NCI-H748 treated with DMSO at 0.1 percent for 48 hours (cell line): Measurements from ENCODE around the gene NTNG2.

Source experiments
- DNase-seq: peaks from one replicate; lab custom pipeline; 2025; lab: John Stamatoyannopoulos, UW

The NTNG2 gene

DNA sequence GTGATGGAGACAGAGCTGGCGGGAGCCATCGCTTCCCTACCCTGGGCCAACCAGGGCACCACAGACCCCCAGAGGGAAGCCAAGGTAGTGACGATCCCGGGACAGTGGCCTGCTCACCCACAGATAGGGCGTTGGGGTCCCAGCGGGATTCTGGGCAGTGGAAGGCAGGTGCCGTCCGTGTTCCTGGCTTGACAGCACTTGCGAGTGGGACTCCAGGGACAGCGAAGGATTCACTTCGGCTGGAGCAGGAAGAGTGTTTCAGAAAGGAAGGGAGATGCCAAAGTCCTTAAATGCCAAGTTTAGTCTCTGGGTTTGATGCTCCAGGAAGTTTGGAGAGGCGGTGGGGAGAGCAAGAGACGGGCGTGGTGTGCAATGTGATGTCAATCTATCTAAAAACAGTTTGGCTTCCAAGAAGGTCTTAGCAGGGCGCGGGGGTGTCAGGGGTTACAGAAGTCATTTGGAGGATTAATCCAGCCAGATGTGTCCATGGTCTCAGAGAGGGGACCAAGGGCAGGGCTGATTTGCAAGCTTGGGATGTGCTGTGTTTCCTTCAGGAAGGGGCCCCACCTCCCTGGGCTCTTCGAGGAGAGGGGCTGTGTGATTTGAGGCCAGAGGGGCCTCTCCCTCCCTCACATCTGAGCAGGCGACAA, 74.9 kb downstream of the NTNG2 start:
- DNase-seq, result no peak

DNA sequence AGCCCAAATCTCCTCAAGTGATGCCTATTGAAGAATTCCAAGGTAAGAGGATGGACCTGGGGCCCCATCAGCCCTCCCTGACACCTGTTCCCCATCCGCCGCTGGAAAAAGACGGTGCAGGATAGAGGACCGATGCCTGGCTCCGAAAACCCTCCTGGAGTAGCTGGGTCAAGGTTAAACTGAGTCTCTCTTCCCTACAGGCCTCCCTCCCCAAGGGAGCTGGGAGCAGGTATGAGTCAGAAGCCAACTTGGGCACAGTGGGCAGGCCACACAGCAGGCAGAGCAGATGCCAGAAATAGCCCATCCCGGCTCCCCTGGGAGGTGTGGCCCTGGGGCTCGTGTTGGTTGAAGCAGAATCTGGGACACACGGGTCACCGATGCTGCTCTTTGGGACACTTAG, 75.6 kb downstream of the NTNG2 start:
- DNase-seq, result no peak

DNA sequence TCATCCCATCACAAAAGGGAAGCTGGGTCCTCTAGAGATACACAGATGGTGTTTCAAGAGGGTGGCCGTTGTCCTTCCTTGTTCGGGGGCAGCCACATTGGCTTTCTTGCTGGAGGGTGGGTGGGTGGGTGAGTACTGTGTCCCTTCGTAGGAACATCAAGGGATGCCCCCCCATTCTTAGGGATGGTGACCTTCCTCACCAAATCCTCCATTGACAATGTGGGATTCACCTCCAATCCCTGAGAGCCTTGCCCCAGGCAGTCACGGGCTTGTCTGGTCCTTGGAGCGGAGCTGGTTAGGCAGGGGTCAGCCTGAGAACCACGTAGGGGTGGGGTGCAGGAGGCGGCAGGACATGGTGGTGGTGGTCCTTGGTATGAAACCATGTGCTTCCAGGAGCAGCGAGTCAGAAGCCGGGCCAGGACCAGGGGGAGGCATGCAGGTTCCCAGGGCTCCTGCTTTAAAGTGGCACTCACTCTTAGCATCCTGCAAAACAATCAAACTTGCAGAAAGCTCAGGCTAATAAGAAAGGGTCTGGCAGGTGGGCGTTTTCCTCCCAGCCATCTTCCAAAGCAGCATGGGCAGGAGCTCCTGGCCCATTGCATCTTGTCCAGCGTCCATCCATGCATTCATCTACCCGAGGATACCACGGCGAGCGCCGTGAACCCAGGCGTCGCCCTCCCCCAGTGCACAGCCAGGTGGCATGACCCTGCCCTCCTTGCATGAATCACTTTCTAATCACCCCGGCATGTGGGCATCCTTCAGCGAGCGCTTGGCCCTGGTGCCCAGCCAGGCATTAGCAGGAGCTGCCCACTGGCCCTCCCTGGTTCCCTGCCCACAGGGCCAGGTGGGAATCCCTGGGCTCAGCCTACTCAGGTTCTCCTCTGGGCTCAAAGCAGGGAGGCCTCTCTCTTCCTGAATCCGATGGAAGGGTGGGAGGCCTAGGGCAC, 76.4 kb downstream of the NTNG2 start:
- no peak for DNase-seq

DNA sequence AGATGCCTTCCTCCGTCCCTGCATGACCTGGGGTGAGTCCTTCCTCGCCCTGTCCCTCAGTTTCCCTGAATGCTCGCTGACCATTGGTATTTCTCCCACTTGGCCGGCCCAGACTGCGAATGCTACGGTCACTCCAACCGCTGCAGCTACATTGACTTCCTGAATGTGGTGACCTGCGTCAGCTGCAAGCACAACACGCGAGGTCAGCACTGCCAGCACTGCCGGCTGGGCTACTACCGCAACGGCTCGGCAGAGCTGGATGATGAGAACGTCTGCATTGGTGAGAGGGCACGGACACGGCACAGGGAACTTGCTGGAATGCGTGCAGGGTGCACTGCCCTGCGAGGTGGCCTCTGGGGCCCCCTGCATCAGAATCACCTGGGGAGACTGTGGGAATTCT, 77.1 kb downstream of the NTNG2 start:
- no peak for DNase-seq

DNA sequence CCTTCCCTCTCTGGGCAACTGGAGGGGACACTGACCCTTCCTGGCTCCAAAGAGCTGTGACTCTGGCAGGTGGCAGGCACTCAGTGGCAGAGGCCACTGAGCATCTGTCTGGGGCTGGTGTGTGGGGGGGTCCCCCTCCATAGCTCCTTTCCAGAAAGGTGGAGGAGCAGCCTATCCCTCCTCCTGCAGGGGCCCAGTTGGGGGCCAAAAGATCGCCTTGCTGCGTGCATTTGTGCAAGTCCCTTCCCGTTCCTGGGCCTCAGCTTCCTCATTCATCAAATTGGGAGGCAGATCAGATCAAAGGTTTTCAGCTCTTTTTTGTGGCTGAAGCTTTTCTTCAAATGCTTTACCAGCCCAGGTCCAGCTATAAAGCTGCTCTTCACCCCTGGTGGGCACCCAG, 77.7 kb downstream of the NTNG2 start:
- DNase-seq, result no peak

DNA sequence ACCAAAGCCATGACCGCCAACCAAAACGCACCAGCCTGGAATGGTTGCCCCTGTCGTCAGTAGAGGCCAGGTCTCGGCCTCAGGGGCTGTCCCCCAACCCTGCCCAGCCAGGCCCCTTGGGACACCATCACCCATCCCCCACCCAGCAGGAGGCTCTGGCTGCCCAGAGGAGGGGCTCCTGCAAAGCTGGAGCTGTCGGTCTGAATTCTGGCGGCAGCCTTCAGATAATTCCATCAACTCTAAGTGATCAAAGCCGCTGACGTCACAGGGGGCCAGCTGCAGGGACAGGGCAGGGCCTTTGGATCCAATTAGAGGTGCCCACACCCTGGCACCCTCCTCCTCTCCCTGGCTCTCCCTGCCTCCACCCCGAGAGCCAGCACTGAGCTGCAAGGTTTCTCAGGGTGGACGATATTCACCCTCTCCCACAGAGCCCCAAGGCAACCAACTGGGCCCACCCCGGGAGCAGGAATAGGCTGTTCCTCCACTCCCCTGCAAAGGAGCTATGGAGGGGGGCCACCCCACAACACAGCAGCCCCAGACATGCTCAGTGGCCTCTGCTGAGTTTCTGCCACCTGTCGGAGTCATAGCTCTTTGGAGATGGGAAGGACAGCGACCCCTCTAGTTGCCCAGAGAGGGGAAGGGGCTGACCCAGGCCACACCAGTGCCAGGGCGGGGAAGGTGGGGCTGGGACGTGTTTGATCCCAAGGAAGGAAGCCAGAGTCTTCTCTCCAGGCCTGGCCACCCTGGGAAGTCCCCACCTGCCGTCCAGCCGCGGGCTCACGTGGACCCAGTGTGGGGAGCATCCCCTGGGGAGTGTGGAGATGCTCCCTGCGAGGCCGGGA, 78.4 kb downstream of the NTNG2 start:
- DNase-seq, result no peak

DNA sequence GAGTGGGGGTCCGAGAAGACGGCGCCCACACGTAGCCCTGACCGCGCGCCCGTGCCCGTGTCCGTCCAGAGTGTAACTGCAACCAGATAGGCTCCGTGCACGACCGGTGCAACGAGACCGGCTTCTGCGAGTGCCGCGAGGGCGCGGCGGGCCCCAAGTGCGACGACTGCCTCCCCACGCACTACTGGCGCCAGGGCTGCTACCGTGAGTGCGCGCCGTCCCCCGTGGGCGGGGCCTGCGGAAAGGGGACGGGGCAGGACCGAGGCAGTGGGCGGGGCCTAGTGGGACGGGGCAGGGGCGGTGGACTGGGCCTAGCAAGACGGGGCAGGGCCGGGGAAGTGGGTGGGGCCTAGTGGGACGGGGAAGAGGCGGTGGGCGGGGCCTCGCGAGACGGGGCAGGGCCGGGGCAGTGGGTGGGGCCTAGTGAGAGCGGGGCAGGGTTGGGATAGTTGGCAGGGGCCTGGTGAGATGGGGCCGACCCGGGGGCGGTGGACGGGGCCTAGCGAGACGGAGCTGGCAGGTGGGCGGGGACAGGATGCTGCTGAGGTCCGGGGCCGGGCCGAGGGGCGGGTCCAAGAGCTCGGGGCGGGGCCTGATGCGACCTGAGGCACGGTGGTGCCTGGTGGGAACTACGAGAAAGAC, 79.1 kb downstream of the NTNG2 start:
- DNase-seq, result peak; percentile 88

DNA sequence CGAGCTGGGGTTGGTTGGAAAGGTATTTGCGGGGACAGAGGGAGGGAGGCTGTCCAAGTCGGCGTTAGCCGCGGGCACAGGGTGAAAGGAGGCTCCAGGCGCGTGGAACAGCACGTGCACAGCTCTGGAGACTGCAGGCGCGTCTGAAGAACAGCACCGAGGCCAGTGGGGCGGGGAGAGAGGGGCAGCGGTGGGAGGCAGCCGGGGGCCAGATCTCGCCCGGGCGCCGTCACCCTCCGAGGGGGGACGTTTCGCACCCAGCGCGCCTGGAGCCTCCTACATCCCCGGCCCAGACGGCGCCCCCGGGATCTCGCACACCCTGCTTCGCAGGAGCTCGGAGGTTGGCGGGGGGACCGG, 79.6 kb downstream of the NTNG2 start:
- no peak for DNase-seq

DNA sequence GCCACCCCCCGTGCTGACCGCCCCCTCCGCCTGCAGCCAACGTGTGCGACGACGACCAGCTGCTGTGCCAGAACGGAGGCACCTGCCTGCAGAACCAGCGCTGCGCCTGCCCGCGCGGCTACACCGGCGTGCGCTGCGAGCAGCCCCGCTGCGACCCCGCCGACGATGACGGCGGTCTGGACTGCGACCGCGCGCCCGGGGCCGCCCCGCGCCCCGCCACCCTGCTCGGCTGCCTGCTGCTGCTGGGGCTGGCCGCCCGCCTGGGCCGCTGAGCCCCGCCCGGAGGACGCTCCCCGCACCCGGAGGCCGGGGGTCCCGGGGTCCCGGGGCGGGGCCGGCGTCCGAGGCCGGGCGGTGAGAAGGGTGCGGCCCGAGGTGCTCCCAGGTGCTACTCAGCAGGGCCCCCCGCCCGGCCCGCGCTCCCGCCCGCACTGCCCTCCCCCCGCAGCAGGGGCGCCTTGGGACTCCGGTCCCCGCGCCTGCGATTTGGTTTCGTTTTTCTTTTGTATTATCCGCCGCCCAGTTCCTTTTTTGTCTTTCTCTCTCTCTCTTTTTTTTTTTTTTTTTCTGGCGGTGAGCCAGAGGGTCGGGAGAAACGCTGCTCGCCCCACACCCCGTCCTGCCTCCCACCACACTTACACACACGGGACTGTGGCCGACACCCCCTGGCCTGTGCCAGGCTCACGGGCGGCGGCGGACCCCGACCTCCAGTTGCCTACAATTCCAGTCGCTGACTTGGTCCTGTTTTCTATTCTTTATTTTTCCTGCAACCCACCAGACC, 80.2 kb downstream of the NTNG2 start:
- peak; percentile 12 for DNase-seq

DNA sequence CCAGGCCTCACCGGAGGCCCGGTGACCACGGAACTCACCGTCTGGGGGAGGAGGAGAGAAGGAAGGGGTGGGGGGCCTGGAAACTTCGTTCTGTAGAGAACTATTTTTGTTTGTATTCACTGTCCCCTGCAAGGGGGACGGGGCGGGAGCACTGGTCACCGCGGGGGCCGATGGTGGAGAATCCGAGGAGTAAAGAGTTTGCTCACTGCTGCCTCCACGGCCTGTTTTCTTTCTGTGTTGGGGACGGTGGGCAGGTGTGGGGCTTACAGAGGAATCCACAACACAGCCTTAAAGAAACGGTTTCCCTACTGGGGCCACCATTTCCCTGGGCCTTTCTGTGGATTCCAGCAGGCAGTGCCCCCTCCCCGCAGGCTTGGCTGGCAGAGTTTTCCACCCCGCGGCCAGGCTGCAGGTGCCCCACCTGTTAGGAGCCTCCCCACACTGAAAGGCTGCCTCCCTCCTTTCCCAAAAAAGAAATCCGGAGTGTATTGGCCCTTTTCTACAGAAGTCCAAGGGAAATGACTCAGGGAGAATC, 80.8 kb downstream of the NTNG2 start:
- DNase-seq, result no peak

DNA sequence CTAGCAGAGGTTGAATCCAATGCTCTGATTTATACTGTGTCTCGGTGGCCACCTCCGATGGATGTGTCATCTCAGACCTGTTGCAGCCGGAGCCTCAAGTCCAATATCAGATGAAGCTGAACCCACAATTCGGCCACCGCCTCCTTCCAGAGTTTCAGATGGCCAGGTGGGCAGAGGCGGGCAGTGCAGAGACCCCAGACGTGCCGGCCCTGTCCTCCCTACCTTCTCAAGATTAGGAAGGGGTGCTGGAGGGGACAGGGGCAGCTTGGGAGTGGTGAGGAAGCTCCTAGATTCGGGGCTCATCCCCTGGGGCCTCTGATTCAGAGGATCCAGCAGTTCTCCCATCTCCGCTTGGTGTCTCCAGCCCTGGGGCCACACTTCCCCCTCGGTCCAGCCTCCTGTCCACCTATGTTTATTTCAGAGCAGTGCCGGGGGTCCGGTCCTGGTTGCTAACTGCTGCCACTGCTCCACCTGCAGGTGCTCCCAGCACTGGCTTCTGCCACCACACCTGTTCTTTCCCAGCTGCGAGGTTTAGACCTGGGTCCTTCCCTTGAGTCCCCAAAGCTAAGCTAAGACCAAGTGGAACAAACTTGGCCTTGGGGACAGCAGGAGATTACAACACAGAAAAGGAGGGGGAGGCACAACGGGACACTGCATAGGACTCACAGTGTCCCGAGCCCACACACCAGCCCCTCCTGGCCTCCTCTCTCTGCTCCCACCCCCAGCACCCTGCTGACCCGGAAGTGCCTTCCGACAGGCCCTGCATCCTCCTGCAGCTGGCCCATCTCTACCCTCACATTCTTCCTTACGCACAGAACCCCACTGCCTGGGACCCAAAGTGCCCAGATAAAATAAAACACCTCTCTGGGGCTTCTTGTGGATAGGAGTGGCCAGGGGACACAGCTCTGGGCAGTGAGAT, 81.6 kb downstream of the NTNG2 start:
- DNase-seq, result no peak

DNA sequence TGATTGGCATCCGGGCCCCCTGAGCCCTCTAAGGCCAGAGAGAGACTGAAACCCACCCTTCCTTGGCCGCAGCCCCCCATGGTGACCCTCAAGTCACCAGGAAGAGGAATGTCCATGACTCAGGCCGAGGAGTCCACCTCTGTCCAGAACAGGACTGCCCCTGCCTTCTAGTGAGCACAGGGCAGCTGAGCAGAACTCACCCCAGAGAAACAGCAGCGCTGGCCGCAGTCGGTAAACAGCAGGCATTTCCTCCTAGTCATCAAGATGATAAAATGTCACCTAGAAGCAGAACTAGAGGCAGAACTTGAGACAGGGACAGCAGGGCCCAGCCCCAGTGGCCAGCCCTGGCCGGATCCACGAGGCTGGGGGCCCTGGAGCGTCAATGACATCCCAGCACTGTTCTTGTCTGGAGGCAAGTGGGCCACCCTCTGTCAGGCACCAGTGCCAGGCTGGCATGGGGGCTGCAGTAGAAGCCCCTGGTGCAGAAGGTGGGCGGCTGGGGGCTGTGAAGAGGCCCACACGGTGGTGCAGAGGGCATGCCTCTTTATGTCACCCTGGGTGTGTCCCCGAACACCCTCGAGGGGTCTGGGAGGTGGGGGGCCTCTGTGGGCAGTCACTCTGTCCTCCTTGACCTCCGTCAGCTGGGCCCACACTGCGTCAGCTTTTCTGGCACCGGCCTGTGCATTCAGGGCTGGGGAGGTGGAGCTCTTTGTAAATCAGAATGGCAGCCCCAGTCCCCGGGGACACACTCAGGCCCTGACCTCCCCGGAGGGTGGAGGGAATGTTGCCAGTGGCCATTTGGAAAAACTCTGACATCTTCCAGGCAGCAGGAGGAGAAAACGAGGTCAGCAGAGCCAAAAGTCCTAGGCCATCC, 83.0 kb downstream of the NTNG2 start:
- DNase-seq, result no peak

DNA sequence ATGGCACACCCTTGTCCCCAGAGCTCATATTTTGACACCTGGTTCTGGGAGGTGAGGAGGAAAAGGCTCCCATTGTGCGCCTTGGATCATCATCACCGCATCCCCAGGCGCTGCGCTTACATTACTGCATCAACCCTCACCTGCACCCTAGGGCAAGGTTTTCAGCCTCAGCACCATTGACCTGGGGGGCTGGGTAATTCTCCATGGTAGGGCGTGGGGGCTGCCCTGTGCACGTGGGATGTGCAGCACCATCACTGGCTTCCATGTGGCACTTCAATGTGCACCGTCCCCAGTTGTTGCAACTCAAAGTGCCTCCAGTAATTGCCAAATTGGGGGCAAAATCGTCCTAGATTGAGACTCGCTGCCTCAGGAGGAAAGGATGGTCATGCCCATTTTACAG, 83.6 kb downstream of the NTNG2 start:
- DNase-seq, result no peak

DNA sequence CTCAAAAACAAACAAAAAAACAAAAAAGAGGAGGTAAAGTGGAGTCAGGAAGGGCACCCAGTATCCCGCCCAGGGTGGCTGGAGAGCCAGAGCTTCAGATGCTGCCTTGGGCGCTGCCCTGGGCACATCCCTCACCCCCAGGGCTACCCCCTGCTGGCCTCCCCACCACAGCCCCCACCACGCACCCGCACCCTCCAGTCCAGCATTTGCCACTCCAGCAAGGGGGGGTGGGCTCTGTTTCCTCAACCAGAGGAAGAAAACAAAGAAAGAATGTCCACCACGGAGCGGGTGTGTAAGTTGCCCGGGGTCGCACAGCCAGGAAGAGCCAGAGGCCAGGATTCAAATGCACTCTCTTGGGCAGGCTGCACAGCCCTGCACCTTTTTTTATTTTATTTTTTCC, 86.1 kb downstream of the NTNG2 start:
- DNase-seq, result no peak

DNA sequence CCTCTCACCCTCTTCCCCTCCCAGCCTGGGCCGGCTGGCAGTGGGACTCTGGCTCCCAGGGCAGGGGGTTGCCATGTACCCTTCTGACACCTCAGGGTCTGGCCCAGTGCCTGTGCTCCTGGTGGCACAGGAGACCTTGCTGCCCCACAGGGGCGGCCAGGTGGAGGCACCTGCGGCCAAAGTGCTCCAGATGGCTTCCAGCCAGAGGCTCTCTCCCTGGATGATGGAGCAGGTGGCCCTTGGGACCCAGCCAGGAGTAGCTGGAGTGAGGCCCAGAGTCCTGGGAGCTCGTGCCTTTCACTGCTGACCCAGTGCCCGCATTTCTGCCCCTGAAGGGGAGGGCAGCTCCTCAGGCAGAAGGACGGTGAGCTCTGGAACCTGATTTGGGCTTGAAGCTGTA, 87.3 kb downstream of the NTNG2 start:
- no peak for DNase-seq

DNA sequence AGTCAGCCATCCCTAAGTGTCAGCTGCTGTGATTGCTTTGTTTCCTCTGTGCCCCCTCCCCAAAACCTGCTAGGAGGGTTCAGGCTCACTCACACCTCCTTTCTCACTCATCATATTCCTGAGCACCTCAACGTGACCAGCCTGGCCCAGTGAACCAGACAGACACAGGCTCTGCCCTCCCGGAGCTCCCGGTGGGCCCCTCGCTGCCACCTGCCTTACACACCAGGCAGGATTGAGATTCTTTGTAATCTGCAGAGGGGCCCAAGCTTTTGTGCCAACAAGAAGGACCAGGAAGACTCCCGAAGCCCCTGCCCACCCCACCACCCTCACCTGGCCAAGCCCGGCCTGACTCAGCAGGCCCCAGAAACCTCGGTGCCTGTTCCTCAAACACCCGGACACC, 87.8 kb downstream of the NTNG2 start:
- DNase-seq, result no peak

DNA sequence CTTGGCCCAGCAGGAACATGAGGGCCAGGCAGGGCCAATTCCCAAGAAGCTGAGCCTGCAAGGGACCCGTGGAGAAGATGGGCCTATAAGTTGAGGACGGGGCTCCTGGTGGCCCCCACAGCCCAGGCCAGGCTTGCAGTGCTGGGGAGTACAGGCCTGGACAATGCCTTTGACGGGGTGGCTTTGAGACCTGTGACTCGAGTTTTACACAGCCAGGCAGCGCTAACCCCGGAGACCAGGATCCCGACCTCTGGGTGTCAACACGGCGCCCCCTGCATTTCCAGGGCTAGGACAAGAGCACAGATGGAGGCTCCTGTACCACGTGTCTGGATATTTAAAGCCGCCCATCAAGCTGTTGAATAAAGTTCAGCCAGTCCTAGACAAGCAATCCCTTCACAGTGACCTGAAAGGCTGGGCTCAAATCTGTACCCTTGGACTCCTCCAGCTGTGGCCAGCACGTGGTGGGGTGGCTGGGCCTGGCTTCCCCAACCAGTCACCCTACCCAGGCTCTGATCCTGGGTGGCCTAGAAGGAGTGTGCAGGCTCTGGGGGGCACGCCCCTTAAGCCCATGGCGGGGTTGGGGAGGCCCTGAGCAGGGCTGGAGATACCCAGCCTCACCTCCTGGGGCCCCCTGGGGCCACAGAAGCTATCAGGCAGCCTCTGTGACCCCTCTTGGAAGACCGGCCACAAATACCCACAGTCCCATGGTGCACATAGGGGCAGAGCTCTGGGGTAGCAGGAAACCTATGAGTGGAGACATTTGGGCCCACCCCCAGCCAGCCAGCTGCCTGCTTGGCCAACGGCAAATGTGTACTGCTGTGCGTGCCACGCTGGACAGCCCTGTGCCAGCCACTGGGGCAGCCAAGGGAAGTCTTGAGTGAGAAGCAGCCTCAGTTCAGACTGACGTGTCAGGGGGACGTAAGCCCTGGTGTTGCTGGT, 88.7 kb downstream of the NTNG2 start:
- no peak for DNase-seq

DNA sequence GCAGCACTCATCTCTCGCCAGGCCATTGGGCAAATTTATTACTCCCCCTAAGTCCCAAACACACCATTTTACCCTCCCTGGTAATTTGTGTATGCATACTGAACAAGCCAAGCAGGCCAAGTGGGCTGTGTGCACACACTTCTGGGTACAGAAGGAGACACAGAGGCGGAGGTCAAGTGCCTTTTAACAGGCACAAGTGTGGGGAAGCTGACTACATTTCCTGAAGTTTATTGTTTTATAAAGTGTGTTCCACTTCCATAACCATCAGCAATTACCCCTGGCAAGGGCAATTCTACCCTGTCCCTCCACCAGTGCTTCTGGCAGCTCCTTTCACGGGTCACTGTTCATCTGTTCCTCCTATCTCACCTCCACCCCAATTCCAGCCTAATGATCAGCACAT, 99.0 kb downstream of the NTNG2 start:
- DNase-seq, result no peak
